IMR-90 (cell line): Measurements from ENCODE around the gene CDK5RAP3. TPM values are rescaled to one million over a fixed set of nuclear protein-coding genes. Genes with fewer than 3 reads are reported as not detected.
A peak's percentile ranks its signal among the peaks of the same experiment; 100 is the strongest.

Source experiments
- ATAC-seq: fragments of 200-7000 bp; cut with Tn5 transposase; 2 replicates; pipeline ENCODE4 v1.9.1; 2020; ENCODE audit warnings: low read depth, mild to moderate bottlenecking, moderate library complexity
- BruUV-seq: library from RNA; stranded (reverse); fragments of 400-500 nt; replicated peaks from 2 replicates; lab custom pipeline; 2021; lab: Mats Ljungman, UMichigan
- CTCF ChIA-PET: fragments of 300-600 bp; formaldehyde crosslinking; extraction: SDS; loops from one replicate; lab custom pipeline; 2021; ENCODE audit warnings: antibody characterized with exemption; lab: Yijun Ruan, JAX
- POLR2A ChIA-PET: fragments of 300-600 bp; sonication (Branson Sonifier 250); formaldehyde crosslinking; loops from one replicate; lab custom pipeline; 2022; ENCODE audit warnings: antibody characterized with exemption; ENCODE audit not compliant: unreplicated experiment; lab: Charles Lee
- DNase-seq: peaks from one replicate; pipeline ENCODE4 v3.0.0; 2013
- H2AFZ ChIP-seq: replicated peaks from 2 replicates; pipeline ENCODE3; 2013; ENCODE audit warnings: low read length, mild to moderate bottlenecking; ENCODE audit not compliant: poor library complexity
- H2AK5ac ChIP-seq: 2 replicates; pipeline ENCODE4 v1.6.1; 2013; ENCODE audit warnings: low read depth, low read length, inconsistent platforms
- H2AK9ac ChIP-seq: replicated peaks from 2 replicates; pipeline ENCODE3; 2013; ENCODE audit warnings: mild to moderate bottlenecking, low read depth, low read length, moderate library complexity; ENCODE audit not compliant: poor library complexity
- H2BK120ac ChIP-seq: 2 replicates; pipeline ENCODE4 v1.6.1; 2013; ENCODE audit warnings: low read depth, low read length, inconsistent platforms
- H2BK15ac ChIP-seq: 3 replicates; pipeline ENCODE4 v1.6.1; 2013; ENCODE audit warnings: low read depth, low read length, inconsistent platforms
- H2BK20ac ChIP-seq: 2 replicates; pipeline ENCODE4 v1.6.1; 2013; ENCODE audit warnings: low read depth, mild to moderate bottlenecking, inconsistent platforms, low read length, moderate library complexity
- H2BK5ac ChIP-seq: 2 replicates; pipeline ENCODE4 v1.6.1; 2013; ENCODE audit warnings: mild to moderate bottlenecking, low read depth, low read length, inconsistent platforms; ENCODE audit not compliant: poor library complexity, severe bottlenecking
- H3K14ac ChIP-seq: replicated peaks from 2 replicates; pipeline ENCODE4 v1.6.1; 2013; ENCODE audit warnings: low read depth, low read length, inconsistent platforms
- H3K18ac ChIP-seq: 2 replicates; pipeline ENCODE4 v1.6.1; 2013; ENCODE audit warnings: low read depth, low read length, control low read depth
- H3K23ac ChIP-seq: 2 replicates; pipeline ENCODE4 v1.6.1; 2013; ENCODE audit warnings: low read depth, low read length, inconsistent platforms
- H3K27ac ChIP-seq: 2 replicates; pipeline ENCODE4 v1.5.1; 2013; ENCODE audit warnings: mild to moderate bottlenecking, control low read depth, low read length; ENCODE audit not compliant: insufficient read depth
- H3K27me3 ChIP-seq: 2 replicates; pipeline ENCODE4 v1.6.1; 2013; ENCODE audit warnings: low read length; ENCODE audit not compliant: control insufficient read depth, insufficient read depth
- H3K36me3 ChIP-seq: 2 replicates; pipeline ENCODE4 v1.6.1; 2013; ENCODE audit warnings: low read length, mixed read lengths; ENCODE audit not compliant: control insufficient read depth, insufficient read depth
- H3K4ac ChIP-seq: 2 replicates; pipeline ENCODE4 v1.6.1; 2013; ENCODE audit warnings: low read depth, low read length, inconsistent platforms
- H3K4me1 ChIP-seq: 2 replicates; pipeline ENCODE4 v1.6.1; 2013; ENCODE audit warnings: low read length, mixed read lengths; ENCODE audit not compliant: control insufficient read depth, insufficient read depth
- H3K4me2 ChIP-seq: 2 replicates; pipeline ENCODE4 v1.6.1; 2013; ENCODE audit warnings: low read depth, mild to moderate bottlenecking, control low read depth, low read length, moderate library complexity
- H3K4me3 ChIP-seq: 2 replicates; pipeline ENCODE4 v1.5.1; 2013; ENCODE audit warnings: low read depth, mild to moderate bottlenecking, control low read depth, low read length, moderate library complexity; ENCODE audit not compliant: insufficient read depth
- H3K56ac ChIP-seq: 2 replicates; pipeline ENCODE4 v1.6.1; 2013; ENCODE audit warnings: low read length, inconsistent platforms; ENCODE audit not compliant: insufficient read depth; ENCODE audit errors: extremely low read depth
- H3K79me1 ChIP-seq, 2 experiments: 2 replicates each; pipeline ENCODE4 v1.6.1; 2013; ENCODE audit warnings: low read length in 2 of 2, inconsistent platforms in 1 of 2, low read depth in 1 of 2
- H3K9ac ChIP-seq: 2 replicates; pipeline ENCODE4 v1.6.1; 2013; ENCODE audit warnings: low read depth, low read length, control low read depth
- H3K9me1 ChIP-seq: 2 replicates; pipeline ENCODE4 v1.6.1; 2013; ENCODE audit warnings: low read length, inconsistent platforms; ENCODE audit not compliant: insufficient read depth
- H3K9me3 ChIP-seq: 2 replicates; pipeline ENCODE4 v1.6.1; 2013; ENCODE audit warnings: low read length; ENCODE audit not compliant: control insufficient read depth, insufficient read depth
- H4K20me1 ChIP-seq: 2 replicates; pipeline ENCODE4 v1.6.1; 2013; ENCODE audit warnings: low read length, inconsistent platforms; ENCODE audit not compliant: insufficient read depth
- H4K5ac ChIP-seq: 2 replicates; pipeline ENCODE4 v1.6.1; 2013; ENCODE audit warnings: mild to moderate bottlenecking, low read depth, low read length, control low read depth
- H4K8ac ChIP-seq, 2 experiments: 2 replicates each; pipeline ENCODE4 v1.6.1; 2013; ENCODE audit warnings: low read depth in 2 of 2, low read length in 2 of 2, control low read depth in 1 of 2, inconsistent platforms in 1 of 2
- H4K91ac ChIP-seq: 2 replicates; pipeline ENCODE4 v1.6.1; 2013; ENCODE audit warnings: low read depth, low read length, inconsistent platforms; ENCODE audit not compliant: insufficient read depth
- BHLHE40 ChIP-seq: fragments of 150-350 bp; IDR thresholded peaks from 2 replicates; pipeline ENCODE4 v1.6.1; 2016; ENCODE audit warnings: mild to moderate bottlenecking, low read depth, low read length
- CEBPB ChIP-seq: IDR thresholded peaks from 2 replicates; pipeline ENCODE4 v1.6.1; 2012; ENCODE audit warnings: low read depth, low read length, improper control_type of control experiment
- CHD1 ChIP-seq: IDR thresholded peaks from 2 replicates; pipeline ENCODE4 v1.6.1; 2012; ENCODE audit warnings: low read depth, low read length, improper control_type of control experiment
- ELK1 ChIP-seq: fragments of 150-350 bp; IDR thresholded peaks from 2 replicates; pipeline ENCODE4 v1.6.1; 2016; ENCODE audit warnings: low read depth, mild to moderate bottlenecking, low read length, moderate library complexity, borderline replicate concordance
- MAZ ChIP-seq: IDR thresholded peaks from 2 replicates; pipeline ENCODE4 v1.6.1; 2012; ENCODE audit warnings: low read depth, mild to moderate bottlenecking, low read length, improper control_type of control experiment, moderate library complexity, borderline replicate concordance
- MXI1 ChIP-seq: IDR thresholded peaks from 2 replicates; pipeline ENCODE4 v1.6.1; 2012; ENCODE audit warnings: low read depth, mild to moderate bottlenecking, low read length, moderate library complexity, borderline replicate concordance
- NFE2L2 ChIP-seq: fragments of 150-350 bp; IDR thresholded peaks from 2 replicates; pipeline ENCODE4 v1.6.1; 2016; ENCODE audit warnings: low read depth, mild to moderate bottlenecking, low read length
- POLR2A ChIP-seq: IDR thresholded peaks from 2 replicates; pipeline ENCODE4 v1.6.1; 2012; ENCODE audit warnings: mild to moderate bottlenecking, low read depth, low read length
- RAD21 ChIP-seq: IDR thresholded peaks from 2 replicates; pipeline ENCODE4 v1.6.1; 2012; ENCODE audit warnings: low read length, improper control_type of control experiment
- RCOR1 ChIP-seq: IDR thresholded peaks from 2 replicates; pipeline ENCODE4 v1.6.1; 2012; ENCODE audit warnings: mild to moderate bottlenecking, low read length, improper control_type of control experiment; ENCODE audit not compliant: insufficient replicate concordance
- SMC3 ChIP-seq: fragments of 150-350 bp; IDR thresholded peaks from 2 replicates; pipeline ENCODE4 v1.6.1; 2016; ENCODE audit warnings: low read depth, mild to moderate bottlenecking, antibody characterized with exemption, low read length, moderate library complexity
- USF2 ChIP-seq: fragments of 150-350 bp; IDR thresholded peaks from 2 replicates; pipeline ENCODE4 v1.6.1; 2017; ENCODE audit warnings: mild to moderate bottlenecking, antibody characterized with exemption, low read length, low read depth
- WGBS, 2 experiments: methylation state at CpG; one replicate each; pipeline versions ENCODE4 v1.1.5 to v1.1.7; 2013; ENCODE audit warnings: missing lambda C conversion rate in 2 of 2; ENCODE audit not compliant: insufficient read length in 1 of 2; ENCODE audit errors: extremely low coverage in 2 of 2; 5-methylcytosine and 5-hydroxymethylcytosine counted together
- dilution Hi-C: fragments of 300-500 bp; cut with HindIII; formaldehyde crosslinking; loops from one replicate; pipeline ENCODE4 v1.14.3; 2018; ENCODE audit warnings: low sequenced_read_pairs; ENCODE audit not compliant: unreplicated experiment
- in situ Hi-C: fragments of 300-500 bp; cut with MboI; formaldehyde crosslinking; loops from 3 replicates; pipeline ENCODE4 v1.14.3; 2019; ENCODE audit warnings: low sequenced_read_pairs, inconsistent platforms, mixed read lengths
- intact Hi-C: fragments of 100-400 bp; cut with micrococcal nuclease; formaldehyde crosslinking; loops from 2 replicates; pipeline ENCODE4 v1.10.0; 2022
- polyA plus RNA-seq, 3 experiments: library from polyadenylated mRNA; depleted of rRNA; stranded (reverse); fragments of >200 nt; gene quantifications; 2 replicates each; pipeline ENCODE4 v1.2.3, GENCODE V29; 2012; ENCODE audit warnings: low replicate concordance in 1 of 3
- total RNA-seq: library from RNA; depleted of rRNA; stranded (reverse); fragments of >200 nt; gene quantifications from 2 replicates; pipeline ENCODE4 v1.2.3, GENCODE V29; 2012

Gene CDK5RAP3
- total and polyA plus RNA-seq, 2 of the 4 experiments (the other 2 are of a cell fraction) = 75.3 to 153 TPM

- TF ChIP-seq SMC3 (peak; percentile 71), CEBPB (0 out of 2 replicates have a peak, but pooled peaks have one; percentile 13)
Measured at GRCh38 chr17:48025040-48025903, 54.4 kb downstream of the CDK5RAP3 start (continued).

GRCh38 chr17:48025904-48026501 lies 55.1 kb downstream of the CDK5RAP3 start:
- H2BK15ac ChIP-seq = no peak overlapping the region
- no peaks in the 10 kb centered on the region for H3K9me1 ChIP-seq
- H3K27ac ChIP-seq = no peak overlapping the region
- no peak for ATAC-seq
- dilution Hi-C loops (no loop called here), in situ Hi-C loops (loop anchor here (5.0 to 10.0 kb wide), 2 partner anchors 101 to 569 kb away; partner anchors contain the start of genes HOXB3 and HOXB5), intact Hi-C loops (loop anchor here (1.0 to 10.0 kb wide), 6 partner anchors 22 to 592 kb away; partner anchors contain the start of genes CBX1 and NFE2L1)
- no peak for TF ChIP-seq CEBPB
- TF ChIP-seq MXI1 = no peak
- no peak for TF ChIP-seq SMC3
- TF ChIP-seq ELK1 = no peak
- TF ChIP-seq USF2 = no peak
- no peak for TF ChIP-seq NFE2L2
- TF ChIP-seq RAD21 = no peak
- no peak for TF ChIP-seq CHD1
- TF ChIP-seq RCOR1 = no peak
- TF ChIP-seq POLR2A = no peak
- no peak for TF ChIP-seq MAZ
- TF ChIP-seq BHLHE40 = no peak
- H2AK9ac ChIP-seq = peak overlapping the region; percentile 92
- H3K27me3 ChIP-seq = no peaks in the 10 kb centered on the region
- H3K79me1 ChIP-seq = peaks cover 0 to 7% of the 10 kb centered on the region in 2 experiments; a peak in 1 of 4 replicates
- no peak overlapping the region for H2BK120ac ChIP-seq
- H4K5ac ChIP-seq = no peak overlapping the region
- H2BK5ac ChIP-seq = no peak overlapping the region
- no peak overlapping the region for H2BK20ac ChIP-seq
- H3K56ac ChIP-seq = no peak overlapping the region
- CTCF ChIA-PET = interaction anchor here (0.5 to 3.4 kb wide), 15 partner anchors 10 to 592 kb away, joined by 3 to 18 read pairs (median 4); partner anchors contain the start of gene NFE2L1
- no peak overlapping the region for H3K4ac ChIP-seq
- no peak overlapping the region for H3K4me3 ChIP-seq
- BruUV-seq = no TSS peak
- no peak overlapping the region; the same call in 1 of the 2 replicates for H4K91ac ChIP-seq
- H3K23ac ChIP-seq = no peak overlapping the region
- H3K9ac ChIP-seq = no peak overlapping the region; the same call in 1 of the 2 replicates
- no peak overlapping the region for H3K14ac ChIP-seq
- WGBS, 2 experiments = 63% methylated on average over 2 of the region's 8 CpGs; no CpG with 5 or more reads in 1 of the 2 experiments
- peak overlapping the region; percentile 28 for H2AK5ac ChIP-seq
- no peaks in the 10 kb centered on the region for H3K9me3 ChIP-seq
- H3K4me2 ChIP-seq = peak overlapping the region; percentile 92; the same call in 1 of the 2 replicates
- H3K36me3 ChIP-seq = no peaks in the 10 kb centered on the region
- no peak overlapping the region for H3K18ac ChIP-seq
- peaks cover 18% of the 10 kb centered on the region for H3K4me1 ChIP-seq
- no peak overlapping the region; a peak in 1 of 4 replicates for H4K8ac ChIP-seq
- H4K20me1 ChIP-seq = peaks cover 3% of the 10 kb centered on the region; the same call in 1 of the 2 replicates
- H2AFZ ChIP-seq = peak overlapping the region; percentile 91
- no peak for DNase-seq
- POLR2A ChIA-PET = interaction anchor here (0.6 kb wide), 1 partner anchor 117 kb away, joined by 3 read pairs; no protein-coding TSS in a partner anchor
